Upper lobe of left lung (tissue), 6 donors: Measurements from ENCODE around the gene GALNT16. TPM values are rescaled to one million over a fixed set of nuclear protein-coding genes. Genes with fewer than 3 reads are reported as not detected.
A peak's percentile ranks its signal among the peaks of the same experiment; 100 is the strongest.

Experiments
- ATAC-seq, 2 donors: fragments of 200-7000 bp; cut with Tn5 transposase; one replicate each; pipeline ENCODE4 v1.9.1; 2022; ENCODE audit warnings: mild to moderate bottlenecking in 2 of 2, moderate library complexity in 2 of 2; ENCODE audit not compliant: low FRiP score in 2 of 2
- DNase-seq, 2 donors: peaks; one replicate each; pipeline ENCODE4 v3.0.0-alpha.2; 2019 to 2020
- H3K27ac ChIP-seq, 4 donors: fragments of 200-600 bp; sonication (generic); one replicate each; pipeline ENCODE4 v1.5.1; 2016 to 2019
- H3K27me3 ChIP-seq, 4 donors: fragments of 200-600 bp; sonication (generic); one replicate each; pipeline ENCODE4 v1.5.1; 2017 to 2019
- H3K36me3 ChIP-seq, 4 donors: fragments of 200-600 bp; sonication (generic); one replicate each; pipeline ENCODE4 v1.5.1; 2016 to 2019
- H3K4me1 ChIP-seq, 4 donors: fragments of 200-600 bp; sonication (generic); one replicate each; pipeline ENCODE4 v1.5.1; 2018 to 2019
- H3K4me3 ChIP-seq, 4 donors: fragments of 200-600 bp; sonication (generic); one replicate each; pipeline ENCODE4 v1.5.1; 2017 to 2019; ENCODE audit warnings: mild to moderate bottlenecking in 2 of 4, moderate library complexity in 1 of 4
- H3K9me3 ChIP-seq, 4 donors: fragments of 200-600 bp; sonication (generic); one replicate each; pipeline ENCODE4 v1.5.1; 2018 to 2019
- EP300 ChIP-seq, 4 donors: sonication (generic); formaldehyde crosslinking; IDR thresholded peaks; one replicate each; pipeline ENCODE4 v1.5.1; 2017; ENCODE audit warnings: antibody characterized with exemption in 4 of 4, control low read depth in 2 of 4
- POLR2A ChIP-seq, 4 donors: fragments of 450-650 bp; IDR thresholded peaks; one replicate each; pipeline ENCODE4 v1.5.1; 2016 to 2017; ENCODE audit warnings: antibody characterized with exemption in 4 of 4, mild to moderate bottlenecking in 2 of 4
- POLR2AphosphoS5 ChIP-seq, 2 donors: sonication (generic); formaldehyde crosslinking; IDR thresholded peaks; one replicate each; pipeline ENCODE4 v1.5.1; 2017; ENCODE audit warnings: antibody characterized with exemption in 2 of 2
- WGBS, 2 donors: methylation state at CpG; one replicate each; pipeline ENCODE4 v1.1.5; 2017 to 2018; 5-methylcytosine and 5-hydroxymethylcytosine counted together
- total RNA-seq, 6 donors: library from RNA; depleted of rRNA in 4 of 6; stranded (reverse); fragments of >200 nt in 4 of 6; gene quantifications; one replicate each; pipeline versions ENCODE4 v1.1.0 to v1.2.1, GENCODE V29; 2016 to 2021
- TF ChIP-seq, protein P1 (sequence below), 6 experiments: fragments of 450-650 bp in 4 of 6; fragments of 200-600 bp in 2 of 6; sonication (generic) in 2 of 6; IDR thresholded peaks; one replicate each; pipeline ENCODE4 v1.5.1; 2016 to 2019; ENCODE audit warnings: antibody characterized with exemption in 6 of 6
- donor health status: DM: no; HTN: no; CAD: no; lungs with moderate emphysema.
- donor health status: DM: no; HTN: yes; CAD: no; lungs with severe emphysema.

Gene GALNT16
- total RNA-seq, 6 donors from 2014 or later = under 0.01 to 8.4 (median 1.3) TPM

DNA sequence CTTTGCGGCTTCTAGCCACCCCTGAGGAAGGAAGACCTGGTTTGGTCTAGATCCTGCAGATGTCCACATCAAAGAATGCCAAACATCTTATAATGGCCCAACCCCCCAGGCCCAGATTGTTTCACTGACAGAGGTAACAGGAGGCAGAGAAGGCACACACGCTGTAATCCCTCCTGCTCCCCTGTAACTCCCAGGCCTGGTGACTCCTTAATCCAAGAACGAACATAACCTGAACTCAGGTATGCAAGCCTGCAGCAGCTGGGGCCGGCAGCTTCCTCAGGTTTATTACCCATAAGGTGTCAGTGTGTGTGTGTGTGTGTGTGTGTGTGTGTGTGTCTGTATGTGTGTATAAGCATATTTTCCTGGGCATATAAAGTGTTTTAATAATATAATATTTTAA lies 85.4 kb downstream of the GALNT16 start:
- no peak for DNase-seq
- Histone ChIP-seq H3K4me1 (peaks cover 0 to 3% (median 0%) of the 10 kb centered on the region in 4 donors), H3K27ac (no peak overlapping the region), H3K27me3 (peaks cover 0 to 4% (median 0%) of the 10 kb centered on the region in 4 donors), H3K9me3 (no peaks in the 10 kb centered on the region), H3K36me3 (no peaks in the 10 kb centered on the region), H3K4me3 (no peak overlapping the region)
- ATAC-seq = no peak
- TF ChIP-seq, protein P1, sequence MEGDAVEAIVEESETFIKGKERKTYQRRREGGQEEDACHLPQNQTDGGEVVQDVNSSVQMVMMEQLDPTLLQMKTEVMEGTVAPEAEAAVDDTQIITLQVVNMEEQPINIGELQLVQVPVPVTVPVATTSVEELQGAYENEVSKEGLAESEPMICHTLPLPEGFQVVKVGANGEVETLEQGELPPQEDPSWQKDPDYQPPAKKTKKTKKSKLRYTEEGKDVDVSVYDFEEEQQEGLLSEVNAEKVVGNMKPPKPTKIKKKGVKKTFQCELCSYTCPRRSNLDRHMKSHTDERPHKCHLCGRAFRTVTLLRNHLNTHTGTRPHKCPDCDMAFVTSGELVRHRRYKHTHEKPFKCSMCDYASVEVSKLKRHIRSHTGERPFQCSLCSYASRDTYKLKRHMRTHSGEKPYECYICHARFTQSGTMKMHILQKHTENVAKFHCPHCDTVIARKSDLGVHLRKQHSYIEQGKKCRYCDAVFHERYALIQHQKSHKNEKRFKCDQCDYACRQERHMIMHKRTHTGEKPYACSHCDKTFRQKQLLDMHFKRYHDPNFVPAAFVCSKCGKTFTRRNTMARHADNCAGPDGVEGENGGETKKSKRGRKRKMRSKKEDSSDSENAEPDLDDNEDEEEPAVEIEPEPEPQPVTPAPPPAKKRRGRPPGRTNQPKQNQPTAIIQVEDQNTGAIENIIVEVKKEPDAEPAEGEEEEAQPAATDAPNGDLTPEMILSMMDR (IDR thresholded peaks at IDR 0.05) = no peak
- TF ChIP-seq POLR2A (IDR thresholded peaks at IDR 0.05) (no peak), POLR2AphosphoS5 (IDR thresholded peaks at IDR 0.05) (no peak), EP300 (IDR thresholded peaks at IDR 0.05) (no peak)
- 49 to 65% methylated on average over 3 to 4 of the region's 4 CpGs for WGBS, 2 donors

DNA sequence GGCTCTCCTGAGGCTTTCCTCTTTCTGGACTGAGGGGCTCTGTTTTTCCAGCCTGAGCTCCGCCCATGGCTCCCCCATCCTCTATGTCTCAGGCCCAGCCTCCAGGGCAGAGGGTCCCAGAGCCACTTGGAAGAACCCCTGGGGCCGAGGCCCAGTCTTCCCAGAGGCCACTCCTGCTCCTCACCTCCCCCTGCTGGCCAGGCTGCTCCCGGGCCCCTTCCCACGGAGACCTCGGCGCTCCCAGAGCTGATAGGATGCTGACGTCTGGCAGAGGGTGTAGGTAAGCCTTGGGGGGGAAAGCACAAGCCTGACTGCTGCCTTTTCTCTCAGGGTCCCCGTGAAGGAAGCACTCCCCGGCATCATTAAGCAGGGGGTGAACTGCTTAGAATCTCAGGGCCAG lies 86.8 kb downstream of the GALNT16 start:
- DNase-seq (no peak), ATAC-seq (peak in 1 of 2 donors; percentile 17)
- TF ChIP-seq, protein P1 (IDR thresholded peaks at IDR 0.05) = peak; percentile 15 to 46 (median 35)
- no peak for TF ChIP-seq EP300 (IDR thresholded peaks at IDR 0.05)
- no peak for TF ChIP-seq POLR2A (IDR thresholded peaks at IDR 0.05)
- no peak for TF ChIP-seq POLR2AphosphoS5 (IDR thresholded peaks at IDR 0.05)
- Histone ChIP-seq H3K9me3 (no peaks in the 10 kb centered on the region), H3K36me3 (no peaks in the 10 kb centered on the region), H3K4me1 (peaks cover 0 to 3% (median 0%) of the 10 kb centered on the region in 4 donors), H3K4me3 (no peak overlapping the region), H3K27me3 (peaks cover 0 to 4% (median 0%) of the 10 kb centered on the region in 4 donors), H3K27ac (no peak overlapping the region)
- WGBS, 2 donors = 28 to 41% methylated on average over 6 to 9 of the region's 9 CpGs

DNA sequence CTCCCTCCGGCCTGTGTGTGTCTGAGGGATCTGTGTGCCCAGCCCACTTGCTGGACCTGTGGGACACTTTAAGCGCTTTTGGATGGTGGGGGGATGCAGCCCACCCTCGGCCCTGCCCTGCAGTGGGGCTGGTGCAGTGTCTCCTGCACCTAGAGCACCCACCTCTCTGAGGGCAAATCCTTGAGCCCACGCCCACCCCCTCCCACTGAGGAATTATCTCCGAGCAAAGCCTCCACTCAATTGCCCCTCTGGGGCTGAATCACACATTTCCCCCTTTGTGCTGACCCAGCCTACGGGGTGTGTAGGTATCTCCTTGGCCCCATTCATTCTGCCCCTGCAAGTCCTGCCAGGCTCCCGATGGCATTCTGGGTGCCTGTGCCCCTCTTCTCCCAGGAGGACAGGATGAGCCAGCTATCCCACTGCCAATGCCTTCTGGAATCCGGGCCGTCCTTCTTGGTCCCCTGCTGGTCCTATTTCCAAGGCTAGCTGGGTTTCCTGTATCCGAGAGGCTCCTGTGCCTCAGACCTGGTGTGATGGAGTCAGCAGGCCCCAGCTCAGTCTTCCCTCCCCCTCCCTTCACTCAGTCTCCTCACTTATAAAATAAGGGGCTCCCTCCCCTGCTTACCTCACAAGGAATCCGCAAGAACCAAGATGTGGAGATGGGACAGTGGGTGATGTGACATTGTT lies 89.3 kb downstream of the GALNT16 start:
- no peak overlapping the region for H3K4me3 ChIP-seq
- DNase-seq = no peak
- ATAC-seq = no peak
- no peaks in the 10 kb centered on the region for H3K9me3 ChIP-seq
- peaks cover 0 to 3% (median 0%) of the 10 kb centered on the region in 4 donors for H3K4me1 ChIP-seq
- H3K27me3 ChIP-seq = peaks cover 0 to 4% (median 0%) of the 10 kb centered on the region in 4 donors
- H3K27ac ChIP-seq = no peak overlapping the region
- no peaks in the 10 kb centered on the region for H3K36me3 ChIP-seq
- TF ChIP-seq, protein P1 (IDR thresholded peaks at IDR 0.05) = no peak
- no peak for TF ChIP-seq POLR2AphosphoS5 (IDR thresholded peaks at IDR 0.05)
- no peak for TF ChIP-seq POLR2A (IDR thresholded peaks at IDR 0.05)
- TF ChIP-seq EP300 (IDR thresholded peaks at IDR 0.05) = no peak
- 87 to 92% methylated on average over 6 to 11 of the region's 11 CpGs for WGBS, 2 donors

DNA sequence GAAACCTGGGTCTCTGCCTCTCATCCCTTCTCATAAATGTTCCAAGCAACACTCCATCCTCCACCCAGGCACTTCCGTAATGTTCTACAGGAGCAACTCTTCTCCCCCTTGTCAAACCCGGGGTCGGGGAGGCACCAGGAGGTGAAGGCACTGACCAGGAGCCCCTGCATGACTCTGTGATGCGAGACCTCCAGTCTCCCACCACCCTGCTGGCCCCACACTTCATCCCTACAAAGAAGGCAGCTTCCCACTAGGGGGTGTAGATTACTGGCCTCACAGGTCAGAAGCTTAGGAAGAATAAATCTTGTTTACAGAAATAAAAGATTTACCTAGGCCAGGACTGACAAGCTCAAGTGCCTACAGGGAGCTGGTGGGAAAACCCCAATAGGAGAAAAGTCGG lies 90.9 kb downstream of the GALNT16 start:
- Histone ChIP-seq H3K27me3 (peaks cover 0 to 4% (median 0%) of the 10 kb centered on the region in 4 donors), H3K4me1 (peaks cover 0 to 3% (median 0%) of the 10 kb centered on the region in 4 donors), H3K27ac (no peak overlapping the region), H3K36me3 (no peaks in the 10 kb centered on the region), H3K9me3 (no peaks in the 10 kb centered on the region), H3K4me3 (no peak overlapping the region)
- TF ChIP-seq, protein P1 (IDR thresholded peaks at IDR 0.05) = no peak
- TF ChIP-seq POLR2A (IDR thresholded peaks at IDR 0.05) = no peak
- ATAC-seq (no peak), DNase-seq (no peak)
- WGBS, 2 donors = 71 to 86% methylated on average over 5 of the region's 5 CpGs

DNA sequence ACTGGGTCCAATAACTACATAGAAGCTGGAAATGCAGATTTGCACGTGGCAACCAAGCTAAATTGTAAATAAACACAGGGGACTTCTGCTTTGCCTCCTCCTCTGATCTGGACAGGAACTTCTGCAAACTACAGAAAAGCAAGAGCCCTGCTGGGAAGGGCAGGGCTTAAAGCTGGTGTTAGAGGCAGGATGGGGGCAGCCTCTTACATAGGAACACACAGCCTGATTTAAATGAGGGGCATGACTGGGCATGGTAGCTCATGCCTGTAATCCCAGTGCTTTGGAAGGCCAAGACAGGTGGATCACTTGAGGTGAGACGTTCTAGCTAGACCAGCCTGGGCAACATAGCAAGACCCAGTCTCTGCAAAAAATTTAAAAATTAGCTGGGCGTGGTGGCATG lies 91.4 kb downstream of the GALNT16 start:
- Histone ChIP-seq H3K4me3 (no peak overlapping the region), H3K4me1 (peaks cover 0 to 3% (median 0%) of the 10 kb centered on the region in 4 donors), H3K36me3 (no peaks in the 10 kb centered on the region), H3K9me3 (no peaks in the 10 kb centered on the region), H3K27me3 (peaks cover 0 to 4% (median 0%) of the 10 kb centered on the region in 4 donors), H3K27ac (no peak overlapping the region)
- DNase-seq (no peak), ATAC-seq (no peak)
- 61 to 67% methylated on average over 3 of the region's 3 CpGs for WGBS, 2 donors
- TF ChIP-seq POLR2A (IDR thresholded peaks at IDR 0.05) = no peak
- TF ChIP-seq, protein P1 (IDR thresholded peaks at IDR 0.05) = no peak
- TF ChIP-seq EP300 (IDR thresholded peaks at IDR 0.05) = no peak
- TF ChIP-seq POLR2AphosphoS5 (IDR thresholded peaks at IDR 0.05) = no peak
